KMS-11 (cell line): ENCODE measurements around the gene KEAP1.

Source experiments
- H2AFZ ChIP-seq: fragments of 200-600 bp; sonication (generic); 2 replicates; pipeline ENCODE4 v1.6.1; 2016; ENCODE audit warnings: antibody characterized with exemption, mixed run types, low read depth
- H3K27ac ChIP-seq: fragments of 200-600 bp; sonication (generic); 2 replicates; pipeline ENCODE4 v1.6.1; 2016; ENCODE audit warnings: mild to moderate bottlenecking, mixed run types
- H3K27me3 ChIP-seq: fragments of 200-600 bp; sonication (generic); 2 replicates; pipeline ENCODE4 v1.6.1; 2017; ENCODE audit warnings: mild to moderate bottlenecking, low read depth, mixed run types, moderate library complexity; ENCODE audit not compliant: insufficient read depth
- H3K36me3 ChIP-seq: fragments of 200-600 bp; sonication (generic); 2 replicates; pipeline ENCODE4 v1.6.1; 2017; ENCODE audit warnings: mild to moderate bottlenecking, mixed run types; ENCODE audit not compliant: insufficient read depth
- H3K4me1 ChIP-seq: fragments of 200-600 bp; sonication (generic); 2 replicates; pipeline ENCODE4 v1.6.1; 2016; ENCODE audit warnings: mild to moderate bottlenecking, low read depth, mixed run types; ENCODE audit not compliant: poor library complexity, severe bottlenecking
- H3K4me2 ChIP-seq: fragments of 200-600 bp; sonication (generic); 2 replicates; pipeline ENCODE4 v1.7.0; 2016; ENCODE audit warnings: mild to moderate bottlenecking, mixed run types
- H3K4me3 ChIP-seq: fragments of 200-600 bp; sonication (generic); IDR thresholded peaks from 2 replicates; pipeline ENCODE4 v1.6.1; 2017; ENCODE audit warnings: low read depth, low read length, mixed read lengths; ENCODE audit not compliant: insufficient read depth
- H3K79me2 ChIP-seq: fragments of 200-600 bp; sonication (generic); 2 replicates; pipeline ENCODE4 v1.6.1; 2016; ENCODE audit warnings: low read depth, mixed run types; ENCODE audit not compliant: insufficient read depth
- H3K9ac ChIP-seq: fragments of 200-600 bp; sonication (generic); 2 replicates; pipeline ENCODE4 v1.6.1; 2016; ENCODE audit warnings: mild to moderate bottlenecking, mixed run types
- H4K20me1 ChIP-seq: fragments of 200-600 bp; sonication (generic); 2 replicates; pipeline ENCODE4 v1.6.1; 2016; ENCODE audit warnings: mild to moderate bottlenecking, mixed run types; ENCODE audit not compliant: insufficient read depth
- CTCF ChIP-seq: fragments of 200-600 bp; sonication (generic); conservative IDR thresholded peaks from 2 replicates; pipeline ENCODE4 v1.6.1; 2017; ENCODE audit warnings: low read depth, mild to moderate bottlenecking, antibody characterized with exemption, low read length, moderate library complexity, mixed read lengths

Gene KEAP1

GRCh38 chr19:10549733-10550132 is 46.6 kb upstream of the KEAP1 start:
- no peak overlapping the region for H2AFZ ChIP-seq
- H3K27me3 ChIP-seq: no peaks in the 10 kb centered on the region
- TF ChIP-seq CTCF: no peak
- H4K20me1 ChIP-seq: no peaks in the 10 kb centered on the region
- H3K4me3 ChIP-seq: no peak overlapping the region
- peaks cover 5% of the 10 kb centered on the region; the same call in 1 of the 2 replicates for H3K36me3 ChIP-seq
- H3K27ac ChIP-seq: no peak overlapping the region
- peaks cover 12% of the 10 kb centered on the region for H3K4me1 ChIP-seq
- peaks cover 7% of the 10 kb centered on the region; the same call in 1 of the 2 replicates for H3K79me2 ChIP-seq
- H3K4me2 ChIP-seq: no peak overlapping the region
- H3K9ac ChIP-seq: no peak overlapping the region

- Histone ChIP-seq H3K4me2 (no peak overlapping the region), H3K27ac (no peak overlapping the region), H2AFZ (no peak overlapping the region), H3K4me3 (no peak overlapping the region), H3K4me1 (peaks cover 13% of the 10 kb centered on the region), H3K79me2 (peaks cover 14% of the 10 kb centered on the region; the same call in 1 of the 2 replicates), H3K27me3 (no peaks in the 10 kb centered on the region), H3K9ac (no peak overlapping the region), H3K36me3 (peaks cover 5% of the 10 kb centered on the region; the same call in 1 of the 2 replicates), H4K20me1 (no peaks in the 10 kb centered on the region)
- no peak for TF ChIP-seq CTCF
Measured at GRCh38 chr19:10548746-10549276, 45.7 kb upstream of the KEAP1 start.

- TF ChIP-seq CTCF: no peak
- peaks cover 20% of the 10 kb centered on the region for H3K4me1 ChIP-seq
- no peaks in the 10 kb centered on the region for H3K36me3 ChIP-seq
- H3K4me2 ChIP-seq: no peak overlapping the region
- H3K79me2 ChIP-seq: peaks cover 14% of the 10 kb centered on the region; the same call in 1 of the 2 replicates
- H3K27ac ChIP-seq: no peak overlapping the region
- no peak overlapping the region for H3K4me3 ChIP-seq
- no peaks in the 10 kb centered on the region for H4K20me1 ChIP-seq
- no peaks in the 10 kb centered on the region; the same call in 1 of the 2 replicates for H3K27me3 ChIP-seq
- no peak overlapping the region for H3K9ac ChIP-seq
- H2AFZ ChIP-seq: no peak overlapping the region
Measured at GRCh38 chr19:10546817-10547216, 43.7 kb upstream of the KEAP1 start.

DNA sequence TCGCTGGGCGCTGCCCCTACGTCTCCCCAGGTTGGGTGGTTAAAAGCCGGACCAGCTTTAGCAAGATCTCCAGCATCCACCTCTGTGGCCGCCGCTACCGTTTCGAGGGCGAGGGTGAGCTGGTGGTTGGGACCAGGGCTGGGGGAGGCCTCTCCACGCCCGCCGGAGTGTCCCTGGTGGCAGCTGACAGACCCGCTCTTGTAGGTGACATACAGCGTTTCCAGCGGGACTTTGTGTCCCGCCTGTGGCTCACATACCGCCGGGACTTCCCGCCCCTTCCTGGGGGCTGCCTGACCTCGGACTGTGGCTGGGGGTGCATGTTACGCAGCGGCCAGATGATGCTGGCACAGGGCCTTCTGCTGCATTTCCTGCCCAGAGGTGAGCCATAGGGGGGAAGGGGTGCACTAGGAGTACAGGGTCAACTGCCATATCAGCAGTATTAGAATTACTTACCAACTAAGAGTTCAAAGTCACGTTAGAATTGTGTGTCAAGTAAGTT is 41.6 kb upstream of the KEAP1 start:
- Histone ChIP-seq H3K79me2 (peaks cover 14% of the 10 kb centered on the region; the same call in 1 of the 2 replicates), H4K20me1 (no peaks in the 10 kb centered on the region), H2AFZ (no peak overlapping the region), H3K9ac (no peak overlapping the region; the same call in 1 of the 2 replicates), H3K4me3 (no peak overlapping the region), H3K27ac (no peak overlapping the region; the same call in 1 of the 2 replicates), H3K4me2 (peak overlapping the region; percentile 91), H3K4me1 (peaks cover 29% of the 10 kb centered on the region), H3K27me3 (peaks cover 5% of the 10 kb centered on the region; the same call in 1 of the 2 replicates), H3K36me3 (no peaks in the 10 kb centered on the region)
- no peak for TF ChIP-seq CTCF
